ENCODE data around the gene CMTM3. TPM values are rescaled to one million over a fixed set of nuclear protein-coding genes. Genes with fewer than 3 reads are reported as not detected.

Gene CMTM3, protein sequence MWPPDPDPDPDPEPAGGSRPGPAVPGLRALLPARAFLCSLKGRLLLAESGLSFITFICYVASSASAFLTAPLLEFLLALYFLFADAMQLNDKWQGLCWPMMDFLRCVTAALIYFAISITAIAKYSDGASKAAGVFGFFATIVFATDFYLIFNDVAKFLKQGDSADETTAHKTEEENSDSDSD
- total RNA-seq, result 244 and 292 TPM in 2 replicates

DNA sequence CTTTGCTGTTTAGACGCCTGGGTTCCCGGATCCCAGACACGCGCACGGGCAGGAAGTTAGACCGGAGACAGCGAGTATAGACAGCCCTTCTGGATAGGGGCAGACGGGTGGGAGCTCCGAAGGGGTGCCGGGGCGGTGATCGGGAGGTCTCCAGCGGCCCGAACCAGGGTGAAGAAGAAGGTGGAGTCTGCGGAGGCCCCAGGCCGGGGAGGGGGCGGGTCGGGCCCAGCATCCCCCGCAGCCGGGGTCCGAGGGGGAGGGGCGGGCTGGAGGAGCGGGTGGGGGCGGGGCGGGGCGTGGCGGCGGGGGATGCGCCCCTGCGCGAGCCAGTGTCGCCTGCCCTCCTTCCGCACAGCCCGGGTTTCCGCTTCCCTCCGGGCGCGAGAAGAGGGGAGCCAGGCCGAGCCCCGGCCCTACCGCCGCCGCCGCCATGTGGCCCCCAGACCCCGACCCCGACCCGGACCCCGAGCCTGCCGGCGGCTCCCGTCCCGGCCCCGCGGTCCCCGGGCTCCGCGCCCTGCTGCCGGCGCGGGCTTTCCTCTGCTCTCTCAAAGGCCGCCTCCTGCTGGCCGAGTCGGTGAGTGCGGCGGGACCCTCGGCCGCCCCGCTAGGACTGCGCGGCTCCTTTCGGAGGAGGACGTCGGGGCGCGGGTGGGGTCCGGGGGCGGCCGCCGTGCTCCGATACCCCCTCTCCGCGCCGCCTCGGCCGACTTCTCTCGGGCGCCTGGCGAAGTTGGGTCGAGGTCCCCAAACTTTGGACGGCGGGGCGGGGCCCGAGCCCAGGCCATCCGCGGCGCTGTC is at the start of gene CMTM3:
CMTM3 (plus strand) TSS at position 329 of the 801 bp plus-strand sequence; CDS start at position 431, 102 bp downstream.
- DNase-seq (ENCODE audit: low read depth), result no peak
- Histone ChIP-seq H3K27me3 (ENCODE audit: control insufficient read depth, insufficient read depth, low read length) (no peaks in the 10 kb centered on the region), H3K4me3 (ENCODE audit: low read depth, low read length) (peak within 1 kb of the TSS; percentile 84), H3K36me3 (ENCODE audit: control insufficient read depth, insufficient read depth, low read length) (peaks cover 5% of the 10 kb centered on the region)
- TF ChIP-seq, protein P1, sequence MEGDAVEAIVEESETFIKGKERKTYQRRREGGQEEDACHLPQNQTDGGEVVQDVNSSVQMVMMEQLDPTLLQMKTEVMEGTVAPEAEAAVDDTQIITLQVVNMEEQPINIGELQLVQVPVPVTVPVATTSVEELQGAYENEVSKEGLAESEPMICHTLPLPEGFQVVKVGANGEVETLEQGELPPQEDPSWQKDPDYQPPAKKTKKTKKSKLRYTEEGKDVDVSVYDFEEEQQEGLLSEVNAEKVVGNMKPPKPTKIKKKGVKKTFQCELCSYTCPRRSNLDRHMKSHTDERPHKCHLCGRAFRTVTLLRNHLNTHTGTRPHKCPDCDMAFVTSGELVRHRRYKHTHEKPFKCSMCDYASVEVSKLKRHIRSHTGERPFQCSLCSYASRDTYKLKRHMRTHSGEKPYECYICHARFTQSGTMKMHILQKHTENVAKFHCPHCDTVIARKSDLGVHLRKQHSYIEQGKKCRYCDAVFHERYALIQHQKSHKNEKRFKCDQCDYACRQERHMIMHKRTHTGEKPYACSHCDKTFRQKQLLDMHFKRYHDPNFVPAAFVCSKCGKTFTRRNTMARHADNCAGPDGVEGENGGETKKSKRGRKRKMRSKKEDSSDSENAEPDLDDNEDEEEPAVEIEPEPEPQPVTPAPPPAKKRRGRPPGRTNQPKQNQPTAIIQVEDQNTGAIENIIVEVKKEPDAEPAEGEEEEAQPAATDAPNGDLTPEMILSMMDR (IDR thresholded peaks at IDR 0.05; ENCODE audit: insufficient read depth, low read length, poor library complexity, severe bottlenecking), result peak; percentile 50

DNA sequence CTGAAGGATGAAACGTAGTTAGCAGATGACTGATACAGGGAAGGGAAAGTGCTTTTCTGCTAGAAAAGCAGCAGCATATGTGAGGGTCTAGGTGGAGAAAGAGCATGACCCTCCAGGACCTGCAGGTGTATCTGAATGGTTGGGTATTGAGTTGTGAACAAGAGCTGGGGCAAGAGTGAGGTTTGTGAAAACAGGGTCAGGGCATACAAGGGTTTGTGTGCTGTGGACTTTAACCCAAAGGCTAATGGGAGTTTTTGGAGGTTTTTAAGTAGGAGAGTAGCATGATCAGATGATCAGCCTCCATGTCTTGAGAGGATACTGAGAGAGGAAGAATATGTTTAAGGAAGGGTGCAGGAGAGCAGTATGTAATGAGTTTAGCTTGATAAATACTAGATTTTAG is 44.4 kb upstream of the CMTM3 start:
- Histone ChIP-seq H3K4me3 (ENCODE audit: low read depth, low read length) (no peak overlapping the region), H3K36me3 (ENCODE audit: control insufficient read depth, insufficient read depth, low read length) (peaks cover 3% of the 10 kb centered on the region), H3K27me3 (ENCODE audit: control insufficient read depth, insufficient read depth, low read length) (no peaks in the 10 kb centered on the region)
- TF ChIP-seq, protein P1 (IDR thresholded peaks at IDR 0.05; ENCODE audit: insufficient read depth, low read length, poor library complexity, severe bottlenecking), result no peak
- no peak for DNase-seq (ENCODE audit: low read depth)

DNA sequence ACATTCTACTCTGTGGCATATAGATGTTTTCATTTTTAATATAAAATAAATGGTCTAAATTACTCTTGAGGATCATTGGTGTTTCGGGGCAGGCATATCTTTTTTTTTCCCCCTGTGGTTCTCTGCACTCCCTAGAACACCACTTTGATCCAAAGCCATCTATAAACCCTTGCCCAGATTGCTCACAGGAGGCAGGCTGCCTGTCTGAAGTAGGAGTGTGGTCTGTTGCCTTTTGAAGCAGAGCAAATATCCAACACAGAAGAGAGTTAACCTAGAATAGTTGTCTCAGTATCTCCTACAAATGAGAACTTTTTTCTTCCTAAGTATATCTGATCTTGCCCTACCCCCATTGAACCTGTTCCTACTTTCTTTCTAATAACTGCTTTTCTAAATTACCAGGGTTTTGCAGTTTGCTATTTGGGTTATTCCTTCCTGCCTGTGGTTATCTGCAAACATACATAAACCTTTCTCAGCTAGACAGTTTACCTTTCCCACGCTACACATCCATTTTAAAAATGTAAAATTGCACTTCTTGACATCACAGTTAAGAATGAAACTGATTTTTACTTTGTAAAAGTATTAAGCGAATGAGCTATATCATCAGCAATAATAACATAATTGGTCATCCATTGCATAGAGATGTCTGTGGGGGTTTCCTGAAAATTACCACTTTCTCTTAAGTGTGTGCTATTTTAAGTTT is 43.0 kb upstream of the CMTM3 start:
- TF ChIP-seq, protein P1 (IDR thresholded peaks at IDR 0.05; ENCODE audit: insufficient read depth, low read length, poor library complexity, severe bottlenecking), result no peak
- peaks cover 3% of the 10 kb centered on the region for H3K36me3 ChIP-seq (ENCODE audit: control insufficient read depth, insufficient read depth, low read length)
- no peak for DNase-seq (ENCODE audit: low read depth)
- H3K4me3 ChIP-seq (ENCODE audit: low read depth, low read length), result no peak overlapping the region
- no peaks in the 10 kb centered on the region for H3K27me3 ChIP-seq (ENCODE audit: control insufficient read depth, insufficient read depth, low read length)

DNA sequence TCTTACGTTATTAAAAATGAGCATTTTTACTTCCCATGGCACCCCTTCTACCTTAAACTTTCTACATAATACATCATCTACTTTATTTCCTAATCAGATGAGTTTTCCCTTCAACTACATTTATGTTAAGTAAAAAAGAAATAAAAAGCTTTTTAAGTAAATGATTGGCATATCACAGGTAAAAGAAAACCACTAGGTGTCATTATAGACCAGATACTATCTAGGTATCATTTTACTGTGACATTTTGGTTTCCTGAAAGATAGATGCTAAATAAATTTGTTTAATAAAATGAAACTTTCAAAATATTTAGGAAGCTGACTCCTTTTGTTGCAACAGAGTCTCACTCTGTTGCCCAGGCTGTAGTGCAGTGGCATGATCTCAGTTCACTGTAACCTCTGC is 42.1 kb upstream of the CMTM3 start:
- no peak for DNase-seq (ENCODE audit: low read depth)
- Histone ChIP-seq H3K27me3 (ENCODE audit: control insufficient read depth, insufficient read depth, low read length) (no peaks in the 10 kb centered on the region), H3K36me3 (ENCODE audit: control insufficient read depth, insufficient read depth, low read length) (peaks cover 3% of the 10 kb centered on the region), H3K4me3 (ENCODE audit: low read depth, low read length) (no peak overlapping the region)
- TF ChIP-seq, protein P1 (IDR thresholded peaks at IDR 0.05; ENCODE audit: insufficient read depth, low read length, poor library complexity, severe bottlenecking), result peak; percentile 2

DNA sequence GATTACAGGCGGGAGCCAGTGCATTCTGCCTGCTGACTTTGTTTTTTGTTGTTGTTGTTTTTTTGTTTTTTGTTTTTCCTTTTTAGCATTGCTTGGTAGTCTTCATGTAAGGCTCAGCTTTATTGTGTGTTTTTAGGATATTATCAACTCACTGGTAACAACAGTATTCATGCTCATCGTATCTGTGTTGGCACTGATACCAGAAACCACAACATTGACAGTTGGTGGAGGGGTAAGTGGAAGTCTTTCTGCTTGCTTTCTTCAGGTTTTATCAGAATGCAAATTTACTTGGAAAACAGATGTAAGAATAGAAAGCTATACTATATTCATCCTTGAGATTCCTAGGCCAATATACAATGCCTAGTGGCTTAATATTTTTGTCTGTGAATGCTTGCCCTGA is 41.5 kb upstream of the CMTM3 start:
- no peak overlapping the region for H3K4me3 ChIP-seq (ENCODE audit: low read depth, low read length)
- no peak for DNase-seq (ENCODE audit: low read depth)
- H3K36me3 ChIP-seq (ENCODE audit: control insufficient read depth, insufficient read depth, low read length), result peaks cover 3% of the 10 kb centered on the region
- TF ChIP-seq, protein P1 (IDR thresholded peaks at IDR 0.05; ENCODE audit: insufficient read depth, low read length, poor library complexity, severe bottlenecking), result no peak
- no peaks in the 10 kb centered on the region for H3K27me3 ChIP-seq (ENCODE audit: control insufficient read depth, insufficient read depth, low read length)
